SKM-1 (cell line): ENCODE results near the gene NSDHL.
"Not testable (repeated sequence)": the region's sequence is repeated elsewhere in the genome, so short reads cannot be mapped to it uniquely, and the experiment has no call there.

Experiments used
- DNase-seq: peaks from one replicate; lab custom pipeline; 2025; ENCODE audit not compliant: unreplicated experiment; lab: John Stamatoyannopoulos, UW

NSDHL gene

DNA sequence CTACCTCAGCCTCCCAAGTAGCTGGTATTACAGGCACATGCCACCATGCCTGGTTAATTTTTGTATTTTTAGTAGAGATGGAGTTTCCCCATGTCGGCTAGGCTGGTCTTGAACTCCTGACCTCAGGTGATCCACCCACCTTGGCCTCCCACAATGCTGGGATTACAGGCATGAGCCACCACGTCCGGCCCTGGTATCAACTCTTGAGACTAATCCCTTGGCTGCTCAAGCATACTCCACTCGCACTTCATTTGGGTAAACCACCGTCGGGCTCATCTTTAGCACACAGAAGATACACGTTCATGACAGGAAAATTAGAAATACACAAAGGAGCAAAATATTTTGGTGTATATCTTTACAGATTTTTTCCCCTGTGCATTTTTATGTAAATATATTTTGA is 79.2 kb downstream of the NSDHL start:
- DNase-seq = not testable (repeated sequence)

DNA sequence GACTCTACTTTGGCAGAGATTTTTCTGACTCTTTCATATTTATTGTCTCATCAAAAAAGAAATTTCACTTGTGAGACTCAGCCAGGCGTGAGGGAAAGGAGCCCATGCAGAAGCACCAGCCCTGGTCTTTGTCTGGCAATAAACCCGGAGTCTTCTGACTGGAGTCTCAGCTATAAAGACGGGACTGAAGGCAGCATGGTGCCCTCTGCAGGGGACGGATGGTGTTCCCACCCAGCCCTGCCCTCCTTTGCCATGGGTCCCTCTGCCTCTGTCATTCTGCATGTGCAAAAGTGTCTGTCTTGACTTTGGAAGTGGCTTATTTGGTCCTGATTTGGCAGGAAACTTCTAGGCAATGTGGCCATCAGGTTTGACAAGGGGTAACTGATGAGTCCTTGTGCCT is 81.2 kb downstream of the NSDHL start:
- no peak for DNase-seq

DNA sequence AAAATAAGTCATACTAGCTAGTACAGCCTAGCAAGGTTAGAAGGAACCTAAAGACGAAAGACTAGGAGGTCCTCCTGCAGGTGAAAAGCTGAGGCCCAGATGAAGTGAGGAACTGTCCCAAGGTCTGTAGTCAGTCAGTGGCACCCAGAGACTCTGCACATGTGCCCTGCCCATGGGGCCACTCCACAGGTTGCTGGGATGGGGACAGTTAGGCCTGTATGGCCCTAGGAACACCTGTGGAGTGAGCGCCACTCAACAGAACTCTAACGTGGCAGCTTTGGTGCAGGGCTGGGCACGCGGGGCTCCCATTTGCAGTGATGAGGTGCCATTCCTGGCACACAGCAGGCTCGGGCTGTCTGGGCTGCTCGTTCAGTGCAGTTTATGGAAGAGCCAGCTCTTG is 81.8 kb downstream of the NSDHL start:
- no peak for DNase-seq

DNA sequence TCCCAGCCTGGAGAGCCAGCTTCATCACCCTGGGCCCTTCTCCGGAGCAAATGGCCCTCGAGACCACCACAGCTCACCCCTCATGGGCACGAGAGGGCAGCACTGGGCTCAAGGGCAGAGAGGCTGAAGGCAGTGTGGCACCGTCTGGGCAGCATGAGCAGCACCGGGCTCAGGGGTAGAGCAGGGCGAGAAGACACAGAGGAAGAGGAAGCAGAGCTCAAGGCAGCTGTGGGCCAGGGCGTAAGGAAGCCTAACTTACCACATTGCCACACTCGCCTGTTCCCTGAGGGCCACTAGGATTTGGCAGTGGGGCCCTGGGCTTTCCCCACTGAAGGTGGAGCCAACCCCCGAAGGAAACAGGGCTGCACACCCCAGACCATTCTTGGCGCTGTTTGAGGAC is 82.5 kb downstream of the NSDHL start:
- DNase-seq = peak; percentile 5

DNA sequence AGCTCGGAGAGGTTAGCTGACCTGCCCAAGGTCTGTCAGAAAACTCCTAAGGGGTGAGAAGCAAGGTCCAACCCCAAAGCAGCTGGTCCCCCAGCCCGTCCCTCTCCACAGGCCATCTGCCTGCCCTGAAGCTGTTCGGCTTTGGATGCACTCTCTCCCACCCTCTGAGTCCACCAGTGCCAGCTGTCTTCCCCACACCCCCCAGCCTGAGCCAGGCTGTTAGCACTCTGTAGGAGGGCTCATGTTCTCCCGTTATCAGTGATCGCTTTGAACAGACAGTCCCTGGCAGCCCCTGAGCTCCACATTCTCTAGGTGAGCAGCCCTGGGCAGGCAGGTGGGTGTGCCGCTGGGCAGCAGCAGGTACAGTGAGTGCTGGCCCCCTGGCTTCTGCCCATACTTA is 83.0 kb downstream of the NSDHL start:
- no peak for DNase-seq

DNA sequence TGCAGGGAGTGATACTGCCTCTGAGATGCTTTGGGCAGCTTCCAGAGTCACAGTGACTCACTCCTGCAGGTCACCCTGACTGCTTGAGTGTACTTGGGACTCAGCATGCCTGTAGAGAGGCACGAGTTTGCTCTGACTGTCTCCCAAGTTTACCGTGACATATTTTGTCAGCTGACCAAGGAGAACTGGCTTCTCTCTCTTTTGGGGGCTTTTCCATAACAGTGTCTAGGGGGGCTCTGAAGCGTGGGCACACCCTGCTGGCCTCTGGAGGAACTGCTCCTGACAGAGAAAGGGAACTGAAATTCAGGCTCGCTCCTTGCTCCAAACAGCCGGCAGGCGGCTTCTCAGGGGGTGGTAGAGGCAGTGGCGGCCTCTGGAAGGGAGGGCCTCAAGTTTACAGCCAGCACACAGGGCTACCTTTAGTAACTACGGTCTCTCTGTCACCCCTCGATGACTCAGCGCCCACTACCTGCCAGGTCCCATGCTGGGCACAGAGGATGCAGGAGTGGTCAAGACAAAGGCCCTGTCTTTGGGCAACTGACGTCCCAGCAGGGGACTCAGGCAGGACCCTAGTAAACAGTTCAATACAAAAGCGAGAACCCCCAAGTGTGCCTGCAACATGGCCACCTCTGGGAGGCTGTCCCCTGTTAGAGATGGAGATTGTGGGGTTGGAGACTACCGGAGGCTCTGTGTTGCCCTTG is 84.8 kb downstream of the NSDHL start:
- peak; percentile 5 for DNase-seq

DNA sequence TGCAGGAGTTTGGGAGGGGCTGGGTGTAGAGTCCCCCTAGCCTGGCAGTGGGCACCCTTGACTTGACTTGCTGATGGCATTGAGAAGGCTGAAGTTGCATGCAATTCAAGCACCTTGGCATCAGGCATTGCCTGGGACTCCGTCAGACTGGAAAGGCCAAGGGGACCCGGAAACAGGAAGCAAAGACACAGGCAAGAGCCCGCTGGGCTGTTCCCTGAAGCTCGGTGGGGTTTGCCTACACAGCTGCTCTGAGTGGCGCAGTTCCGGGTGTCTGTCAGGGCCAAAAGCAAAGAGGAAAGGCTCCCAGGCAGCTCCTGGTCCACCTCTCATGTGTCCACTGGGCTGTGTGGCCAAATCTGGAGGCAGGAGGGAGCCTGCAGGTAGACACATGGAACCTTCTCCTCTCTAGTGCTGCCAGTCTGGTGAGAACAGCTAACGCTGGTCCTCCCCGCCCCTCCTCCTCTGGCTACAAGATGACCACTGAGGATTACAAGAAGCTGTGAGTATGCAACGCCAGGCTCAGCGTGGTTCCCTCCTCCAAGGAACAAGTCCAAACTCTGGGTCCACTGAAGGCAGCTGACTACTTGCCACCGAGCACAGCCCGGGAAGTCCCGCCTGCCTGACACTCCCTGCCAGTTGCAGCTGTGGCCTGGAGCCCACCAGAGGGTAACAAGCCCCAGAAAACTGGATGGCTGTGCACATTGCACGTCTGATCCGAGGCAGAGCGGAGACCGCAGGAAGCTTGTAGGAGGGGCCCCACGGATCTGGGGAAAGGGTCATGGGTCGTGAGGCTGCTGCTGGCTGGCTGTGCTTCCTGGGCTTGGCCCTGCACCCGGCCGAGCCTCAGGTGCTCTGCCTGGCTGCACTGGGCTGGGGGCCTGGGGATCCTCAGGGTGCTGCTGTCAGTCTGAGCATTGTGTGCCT is 87.1 kb downstream of the NSDHL start:
- DNase-seq = no peak

DNA sequence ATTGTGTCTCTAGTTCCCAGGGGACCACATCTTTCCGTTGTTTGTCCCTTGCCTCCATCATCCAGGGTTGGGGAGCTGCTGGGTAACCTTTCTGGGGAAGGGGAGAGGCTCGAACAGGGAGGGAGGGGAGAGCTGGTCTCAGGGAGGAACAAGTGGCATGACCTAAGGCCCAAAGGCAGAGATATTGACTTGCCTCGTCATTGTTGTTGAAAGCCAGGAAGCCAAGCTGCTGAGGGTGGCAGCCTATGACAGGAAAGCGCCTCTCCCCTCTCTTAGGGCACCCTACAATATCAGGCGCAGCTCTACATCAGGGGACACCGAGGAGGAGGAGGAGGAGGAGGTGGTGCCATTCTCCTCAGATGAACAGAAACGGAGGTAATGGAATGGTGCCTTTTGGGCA is 87.8 kb downstream of the NSDHL start:
- no peak for DNase-seq
